HG03175 (cell line): ENCODE results near the gene C1QTNF12.

Source experiments
- ATAC-seq: cut with Tn5 transposase; IDR thresholded peaks from one replicate; pipeline ENCODE4 v1.9.1; 2021; ENCODE audit warnings: mild to moderate bottlenecking, moderate library complexity; ENCODE audit not compliant: unreplicated experiment

The C1QTNF12 gene

DNA sequence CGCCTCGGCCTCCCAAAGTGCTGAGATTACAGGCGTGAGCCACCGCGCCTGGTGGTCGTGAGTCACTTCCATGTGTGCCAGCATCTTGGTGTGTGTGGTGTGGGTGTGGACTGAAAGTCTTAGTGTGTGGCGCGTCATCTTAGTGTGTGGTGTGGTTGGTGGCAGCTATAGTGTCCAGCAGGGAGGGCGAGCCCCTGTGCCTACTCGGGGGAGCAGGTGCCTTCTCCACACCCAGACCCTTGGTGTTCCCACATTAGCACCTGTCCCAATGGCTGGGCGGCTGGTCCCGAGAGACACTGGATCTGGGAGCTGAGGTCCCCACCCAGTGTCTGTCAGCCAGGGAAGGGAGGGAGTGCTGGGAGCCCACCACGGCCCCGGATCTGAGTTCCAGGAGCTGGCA is 36.5 kb upstream of the C1QTNF12 start:
- ATAC-seq: no peak

- ATAC-seq: no peak
Observed at GRCh38 chr1:1281533-1282321, 35.2 kb upstream of the C1QTNF12 start.

DNA sequence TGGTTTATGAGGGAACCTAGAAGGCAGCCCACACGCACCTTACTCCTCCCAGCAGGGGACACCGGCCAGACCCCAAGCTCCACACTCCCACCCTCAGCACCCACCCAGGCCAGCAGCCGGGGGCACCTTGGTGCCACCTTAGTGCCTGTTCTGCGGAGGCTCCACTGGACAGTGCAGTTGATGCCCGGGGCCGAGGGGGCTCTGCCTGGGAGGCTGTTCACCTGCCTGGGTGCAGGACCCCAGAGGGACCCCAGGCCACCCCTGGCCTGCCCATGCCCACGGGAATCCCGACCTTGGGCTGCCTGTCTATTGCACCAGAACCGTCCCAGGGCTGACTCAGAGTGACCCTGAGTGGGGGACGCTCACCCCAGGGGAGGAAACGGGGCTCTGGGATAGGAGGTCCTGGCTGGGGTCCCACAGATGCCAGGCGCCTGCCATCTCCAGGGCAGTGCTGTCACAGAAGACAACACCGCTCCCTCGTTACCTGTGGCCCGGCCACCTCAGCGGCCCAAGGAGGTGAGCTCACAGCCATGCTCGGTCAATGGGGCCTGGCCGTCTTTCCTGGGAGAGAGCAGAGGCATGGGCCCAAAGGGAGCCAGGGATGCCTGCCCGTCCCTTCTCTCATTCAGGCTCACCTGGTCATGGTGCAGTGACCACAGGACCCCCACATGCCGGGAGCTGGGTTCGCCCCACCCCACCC is 34.4 kb upstream of the C1QTNF12 start:
- no peak for ATAC-seq

DNA sequence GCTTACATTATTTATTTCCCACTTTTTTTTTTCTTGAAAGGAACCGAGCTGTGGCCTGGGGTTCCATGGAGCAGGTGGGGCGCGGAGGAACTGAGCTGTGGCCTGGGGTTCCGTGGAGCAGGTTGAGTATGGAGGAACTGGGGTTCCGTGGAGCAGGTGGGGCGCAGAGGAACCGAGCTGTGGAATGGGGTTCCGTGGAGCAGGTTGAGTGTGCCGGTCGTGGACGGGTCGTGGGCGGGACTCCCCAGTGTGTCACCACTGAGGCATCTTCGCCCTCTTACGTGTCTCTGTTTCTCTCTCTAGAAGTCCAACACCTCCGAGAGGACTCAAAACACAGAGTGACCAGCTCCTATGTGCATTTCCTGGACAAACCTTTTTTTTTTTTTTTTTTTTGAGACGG is 32.5 kb upstream of the C1QTNF12 start:
- no peak for ATAC-seq

GRCh38 chr1:1278620-1279019 is 32.1 kb upstream of the C1QTNF12 start:
- no peak for ATAC-seq

DNA sequence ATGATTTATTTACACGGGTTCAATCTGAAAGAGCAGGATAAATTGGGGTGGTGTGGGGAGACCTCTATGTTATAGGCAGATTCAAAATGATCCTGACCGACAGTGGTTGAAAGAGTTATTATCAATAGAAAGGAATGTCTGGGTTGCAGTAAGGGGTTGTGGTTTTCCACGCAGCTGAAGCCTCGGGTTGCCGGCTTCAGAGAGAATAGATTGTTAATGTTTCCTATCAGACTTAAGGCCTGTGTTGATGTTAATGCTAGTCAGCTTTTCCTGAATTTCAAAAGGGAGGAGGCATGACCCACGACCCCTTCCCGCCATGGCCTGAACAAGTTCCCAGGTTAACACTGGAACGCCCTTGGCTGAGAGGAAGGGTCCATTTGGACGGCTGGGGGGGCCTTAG is 29.3 kb upstream of the C1QTNF12 start:
- ATAC-seq: no peak

DNA sequence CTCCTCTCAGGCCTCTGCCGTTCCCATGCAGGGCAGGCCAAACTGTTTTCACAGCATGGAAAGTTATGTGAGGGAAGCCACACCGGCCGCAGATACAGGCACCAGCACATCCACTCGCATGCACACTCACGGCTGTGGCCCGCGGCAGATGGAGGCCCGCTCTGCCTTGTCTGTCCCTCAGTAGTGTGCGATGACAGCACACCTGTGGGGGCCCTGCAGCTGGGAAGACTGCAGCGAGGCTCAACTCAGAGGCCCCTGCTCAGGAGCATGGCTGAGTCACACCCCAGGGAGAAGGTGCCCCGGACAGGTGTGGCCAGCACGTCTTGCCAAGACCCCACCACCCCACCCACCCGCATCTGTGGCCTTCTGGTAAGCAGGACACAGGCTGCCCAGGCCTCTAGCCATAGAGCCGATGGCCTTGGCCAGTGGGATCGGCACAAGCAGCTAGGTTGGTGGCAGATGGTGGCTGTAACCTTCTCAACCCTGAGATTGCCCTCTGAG is 28.5 kb upstream of the C1QTNF12 start:
- ATAC-seq: no peak

- ATAC-seq: no peak
Observed at GRCh38 chr1:1274299-1274930, 27.9 kb upstream of the C1QTNF12 start.

- ATAC-seq: peak; percentile 85
Observed at GRCh38 chr1:1273512-1274298, 27.2 kb upstream of the C1QTNF12 start, which contains the start of gene UBE2J2. TSS of gene UBE2J2 (minus strand) at chr1:1273854. CDS start at chr1:1267992, 5,862 bp downstream.

DNA sequence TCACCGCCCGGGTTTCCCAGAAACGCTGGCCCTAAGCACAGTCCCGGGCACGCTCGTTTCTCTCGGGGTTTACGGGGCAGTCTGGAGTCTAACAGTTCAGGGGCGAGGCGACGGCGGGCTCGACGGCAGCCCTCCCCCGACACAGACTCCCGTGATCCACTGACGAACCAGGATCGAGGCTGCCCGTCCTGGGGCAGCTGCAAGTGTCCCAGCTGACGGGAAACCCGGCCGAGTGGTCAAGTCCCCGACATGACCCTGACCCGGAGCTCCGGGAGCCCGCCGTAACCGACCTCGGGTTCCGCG is 26.6 kb upstream of the C1QTNF12 start:
- ATAC-seq: peak; percentile 8

GRCh38 chr1:1272341-1273208 is 26.1 kb upstream of the C1QTNF12 start:
- ATAC-seq: peak; percentile 9

DNA sequence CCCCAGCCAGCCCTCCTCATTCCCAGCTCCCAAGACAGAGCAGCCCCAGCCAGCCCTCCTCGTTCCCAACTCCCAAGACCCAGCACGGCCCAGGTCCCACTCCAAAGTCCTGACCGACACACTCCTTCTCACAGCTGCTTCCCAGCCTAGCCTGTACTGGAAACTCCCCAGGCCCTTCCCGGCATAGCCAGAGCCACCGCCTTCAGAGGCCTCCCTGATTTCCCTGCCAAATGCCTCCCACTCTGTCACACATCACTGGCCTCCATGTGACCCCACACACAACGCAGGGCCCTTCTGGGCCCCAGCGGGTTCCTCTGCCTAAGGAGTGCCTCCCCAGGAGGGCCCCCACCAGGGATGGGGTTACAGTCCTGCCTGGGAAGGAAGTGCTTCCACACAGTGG is 24.3 kb upstream of the C1QTNF12 start:
- no peak for ATAC-seq

- ATAC-seq: no peak
Observed at GRCh38 chr1:1268284-1268682, 21.8 kb upstream of the C1QTNF12 start.

- ATAC-seq: no peak
Observed at GRCh38 chr1:1267488-1268283, 21.2 kb upstream of the C1QTNF12 start.

GRCh38 chr1:1264868-1265272 is 18.3 kb upstream of the C1QTNF12 start:
- ATAC-seq: no peak

- no peak for ATAC-seq
Observed at GRCh38 chr1:1264026-1264425, 17.5 kb upstream of the C1QTNF12 start.

DNA sequence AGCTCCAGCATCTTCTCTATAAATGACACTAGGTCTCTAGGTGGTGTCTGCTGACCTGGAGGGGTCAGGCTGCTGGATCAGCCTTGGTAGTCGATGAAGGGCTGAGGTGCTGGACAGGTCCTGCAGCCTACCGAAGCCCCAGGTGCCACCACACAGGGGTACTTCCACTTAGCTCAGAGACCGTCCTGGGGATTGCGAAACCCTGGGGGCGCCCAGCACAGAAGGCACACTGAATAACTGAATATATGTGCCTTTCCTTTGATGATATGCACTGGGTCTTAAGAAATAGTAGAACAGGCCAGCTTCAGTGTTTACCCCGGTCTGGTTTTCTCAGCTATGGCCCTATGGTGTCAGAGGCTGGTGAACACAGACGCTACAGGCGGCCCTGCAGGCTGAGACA is 16.2 kb upstream of the C1QTNF12 start:
- no peak for ATAC-seq

- ATAC-seq: no peak
Observed at GRCh38 chr1:1262071-1262470, 15.5 kb upstream of the C1QTNF12 start.

DNA sequence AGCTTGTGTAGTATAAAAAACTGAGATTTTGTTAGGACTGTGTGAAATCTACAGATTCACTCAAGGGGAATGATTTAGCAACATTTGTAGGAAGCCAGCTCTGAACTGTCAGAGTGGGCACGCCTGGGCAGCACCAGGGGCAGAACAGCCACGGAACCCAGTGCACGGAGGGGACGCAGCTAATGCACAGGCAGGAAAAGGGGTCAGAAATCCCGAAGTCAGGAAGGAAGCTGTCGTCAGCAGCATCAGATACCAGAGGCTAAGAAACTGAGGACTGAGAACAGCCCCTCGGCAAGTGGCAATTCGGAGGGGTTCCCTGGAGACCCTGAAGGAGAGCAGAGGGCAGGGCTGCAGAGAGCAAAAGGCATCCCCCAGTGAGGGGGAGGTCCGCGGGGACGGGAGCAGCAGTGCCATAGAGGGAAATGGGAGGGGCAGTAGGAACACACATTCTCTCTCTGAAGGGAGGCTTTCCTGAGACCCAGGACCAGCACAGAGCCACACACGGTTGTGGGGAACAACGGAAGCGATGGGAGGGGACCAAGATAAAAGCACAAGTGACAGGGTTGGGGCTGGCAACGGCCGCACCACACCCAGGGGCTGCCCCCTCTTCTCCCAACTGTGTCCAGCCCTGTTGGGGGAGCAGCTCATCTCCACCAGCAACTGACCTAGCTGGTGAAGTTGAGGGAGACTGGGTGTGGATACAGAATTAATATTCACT is 14.5 kb upstream of the C1QTNF12 start:
- no peak for ATAC-seq
